Keratinocyte (primary cell): ENCODE results near the gene MSI2. TPM values are rescaled to one million over a fixed set of nuclear protein-coding genes. Genes with fewer than 3 reads are reported as not detected.

Experiments
- DNase-seq: peaks from one replicate; pipeline ENCODE4 v3.0.0-alpha.2; 2011; ENCODE audit warnings: low read depth, missing footprints, low spot score
- FAIRE-seq: peaks from 2 replicates; lab custom pipeline; 2011; peaks lifted over from hg19 to GRCh38; lab: Jason Lieb, UNC
- H2AFZ ChIP-seq: 2 replicates; pipeline ENCODE4 v1.6.0; 2012; ENCODE audit warnings: low read length, control low read depth, inconsistent platforms; ENCODE audit not compliant: control insufficient read depth
- H3K27ac ChIP-seq: 2 replicates; pipeline ENCODE4 v1.5.1; 2011; ENCODE audit warnings: low read length; ENCODE audit not compliant: control insufficient read depth, insufficient read depth
- H3K27me3 ChIP-seq: 3 replicates; pipeline ENCODE4 v1.6.0; 2011; ENCODE audit warnings: low read length; ENCODE audit not compliant: control insufficient read depth, insufficient read depth; ENCODE audit errors: extremely low read depth
- H3K36me3 ChIP-seq, 2 experiments: 2 replicates in 1 of 2; 3 replicates in 1 of 2; pipeline ENCODE4 v1.5.1; 2011; ENCODE audit warnings: low read length in 2 of 2, mild to moderate bottlenecking in 1 of 2; ENCODE audit not compliant: control insufficient read depth in 2 of 2, insufficient read depth in 2 of 2; ENCODE audit errors: extremely low read depth in 1 of 2
- H3K4me1 ChIP-seq: 3 replicates; pipeline ENCODE4 v1.5.1; 2011; ENCODE audit warnings: low read length; ENCODE audit not compliant: control insufficient read depth, insufficient read depth; ENCODE audit errors: extremely low read depth
- H3K4me2 ChIP-seq: 3 replicates; pipeline ENCODE4 v1.6.0; 2011; ENCODE audit warnings: low read depth, low read length; ENCODE audit not compliant: control insufficient read depth, insufficient read depth; ENCODE audit errors: extremely low read depth
- H3K4me3 ChIP-seq, 3 experiments: fragments of 200-600 bp in 1 of 3; sonication (generic) in 1 of 3; 2 replicates in 2 of 3; 3 replicates in 1 of 3; pipeline ENCODE4 v1.5.1; 2011 to 2016; ENCODE audit warnings: low read length in 3 of 3, mild to moderate bottlenecking in 3 of 3, control low read depth in 2 of 3, inconsistent platforms in 1 of 3, low read depth in 1 of 3, mixed read lengths in 1 of 3, mixed run types in 1 of 3, moderate library complexity in 1 of 3; ENCODE audit not compliant: control insufficient read depth in 2 of 3, insufficient read depth in 2 of 3; ENCODE audit errors: extremely low read depth in 1 of 3
- H3K79me2 ChIP-seq: 2 replicates; pipeline ENCODE4 v1.6.0; 2012; ENCODE audit warnings: low read length; ENCODE audit not compliant: control insufficient read depth, insufficient read depth
- H3K9ac ChIP-seq: 3 replicates; pipeline ENCODE4 v1.6.0; 2011; ENCODE audit warnings: low read length; ENCODE audit not compliant: control insufficient read depth, insufficient read depth; ENCODE audit errors: extremely low read depth
- H3K9me1 ChIP-seq: 3 replicates; pipeline ENCODE4 v1.6.0; 2011; ENCODE audit warnings: low read length; ENCODE audit not compliant: control insufficient read depth, insufficient read depth; ENCODE audit errors: extremely low read depth
- H3K9me3 ChIP-seq: 2 replicates; pipeline ENCODE4 v1.5.1; 2012; ENCODE audit warnings: low read depth, low read length; ENCODE audit not compliant: control insufficient read depth
- H4K20me1 ChIP-seq: 3 replicates; pipeline ENCODE4 v1.6.0; 2011; ENCODE audit warnings: low read length; ENCODE audit not compliant: control insufficient read depth, insufficient read depth; ENCODE audit errors: extremely low read depth
- CTCF ChIP-seq, 3 experiments: IDR thresholded peaks in 1 of 3; conservative IDR thresholded peaks in 1 of 3; optimal IDR thresholded peaks in 1 of 3; 2 replicates in 2 of 3; 3 replicates in 1 of 3; pipeline versions ENCODE3 to v1.5.1; 2011; ENCODE audit warnings: low read length in 3 of 3, mild to moderate bottlenecking in 3 of 3, moderate library complexity in 2 of 3, control low read depth in 1 of 3, inconsistent platforms in 1 of 3; ENCODE audit not compliant: insufficient read depth in 2 of 3; ENCODE audit errors: extremely low read depth in 1 of 3
- EZH2 ChIP-seq: IDR thresholded peaks from one replicate; pipeline ENCODE4 v1.6.1; 2012; ENCODE audit warnings: inconsistent platforms, mild to moderate bottlenecking, low read length, moderate library complexity
- dilution Hi-C: fragments of 300-500 bp; cut with MboI; formaldehyde crosslinking; loops from one replicate; pipeline ENCODE4 v1.7.0; 2020; ENCODE audit warnings: low sequenced_read_pairs; ENCODE audit not compliant: extremely low pct_ligation_motif_present
- polyA plus RNA-seq, 5 experiments: library from polyadenylated mRNA; depleted of rRNA in 3 of 5; stranded (reverse) in 3 of 5; stranded (forward) in 1 of 5; unstranded in 1 of 5; fragments of >200 nt; gene quantifications; 1 replicate in 1 of 5; 2 replicates in 3 of 5; 3 replicates in 1 of 5; pipeline versions ENCODE4 v1.2.1 to v1.2.3, GENCODE V29; 2011 to 2012; ENCODE audit warnings: missing spikeins in 2 of 5, low read depth in 1 of 5, low replicate concordance in 1 of 5

Gene MSI2
- polyA plus RNA-seq, 1 donor (not counting 4 experiments of a cell fraction or from before 2014, with no cell fraction given): 22.3 TPM

GRCh38 chr17:57357830-57358430 is 101.6 kb downstream of the MSI2 start:
- Histone ChIP-seq H3K27ac (no peak overlapping the region), H3K36me3 (no peaks in the 10 kb centered on the region), H3K9me1 (no peaks in the 10 kb centered on the region), H2AFZ (no peak overlapping the region), H3K4me2 (peak overlapping the region; percentile 17), H4K20me1 (no peaks in the 10 kb centered on the region), H3K4me3 (no peak overlapping the region), H3K9ac (no peak overlapping the region), H3K4me1 (peaks cover 12% of the 10 kb centered on the region), H3K27me3 (no peaks in the 10 kb centered on the region), H3K79me2 (no peaks in the 10 kb centered on the region), H3K9me3 (no peaks in the 10 kb centered on the region)
- dilution Hi-C loops: no loop called here
- no peak for FAIRE-seq
- DNase-seq: no peak
- no peak for TF ChIP-seq EZH2
- no peak for TF ChIP-seq CTCF (optimal IDR thresholded peaks at IDR 0.05 in 1 of 3, IDR thresholded peaks at IDR 0.05 in 1 of 3, conservative IDR thresholded peaks at IDR 0.05 in 1 of 3; ENCODE audit: extremely low read depth in 1 of 3, insufficient read depth in 2 of 3, low read length in 3 of 3)

- no peak overlapping the region for H3K4me2 ChIP-seq
- no peaks in the 10 kb centered on the region for H3K27me3 ChIP-seq
- TF ChIP-seq CTCF (optimal IDR thresholded peaks at IDR 0.05 in 1 of 3, IDR thresholded peaks at IDR 0.05 in 1 of 3, conservative IDR thresholded peaks at IDR 0.05 in 1 of 3; ENCODE audit: extremely low read depth in 1 of 3, insufficient read depth in 2 of 3, low read length in 3 of 3) (no peak), EZH2 (no peak)
- FAIRE-seq (no peak), DNase-seq (no peak)
- dilution Hi-C loops: no loop called here
- H3K9ac ChIP-seq: no peak overlapping the region
- H3K4me1 ChIP-seq: peaks cover 12% of the 10 kb centered on the region
- no peaks in the 10 kb centered on the region for H3K36me3 ChIP-seq
- H3K9me3 ChIP-seq: no peaks in the 10 kb centered on the region
- H3K4me3 ChIP-seq: no peak overlapping the region
- no peak overlapping the region for H2AFZ ChIP-seq
- no peaks in the 10 kb centered on the region for H3K9me1 ChIP-seq
- no peak overlapping the region for H3K27ac ChIP-seq
- no peaks in the 10 kb centered on the region for H4K20me1 ChIP-seq
- no peaks in the 10 kb centered on the region for H3K79me2 ChIP-seq
Measured at GRCh38 chr17:57360266-57360665, 103.9 kb downstream of the MSI2 start.
